WERI-Rb-1 (cell line): Measurements from ENCODE around the gene PRMT9.
A peak's percentile ranks its signal among the peaks of the same experiment; 100 is the strongest.

Source experiments
- DNase-seq: peaks from one replicate; pipeline ENCODE4 v3.0.0-alpha.2; 2020
- H3K27ac ChIP-seq: fragments of 250-450 bp; sonication (Bioruptor Pico); 2 replicates; pipeline ENCODE4 v1.5.1; 2020; ENCODE audit warnings: mild to moderate bottlenecking, moderate library complexity
- H3K27me3 ChIP-seq: fragments of 250-450 bp; sonication (Bioruptor Pico); 2 replicates; pipeline ENCODE4 v1.5.1; 2021; ENCODE audit warnings: mild to moderate bottlenecking, low read depth, moderate library complexity; ENCODE audit not compliant: insufficient read depth, severe bottlenecking
- H3K36me3 ChIP-seq: fragments of 250-450 bp; sonication (Bioruptor Pico); 2 replicates; pipeline ENCODE4 v1.5.1; 2020; ENCODE audit warnings: mild to moderate bottlenecking, moderate library complexity
- H3K4me3 ChIP-seq: 2 replicates; pipeline ENCODE4 v1.5.1; 2011; ENCODE audit warnings: low read depth, mild to moderate bottlenecking, control low read depth, low read length
- H3K9me3 ChIP-seq: fragments of 250-450 bp; sonication (Bioruptor Pico); 2 replicates; pipeline ENCODE4 v1.5.1; 2021; ENCODE audit warnings: mild to moderate bottlenecking, moderate library complexity; ENCODE audit not compliant: severe bottlenecking
- CTCF ChIP-seq: IDR thresholded peaks from 2 replicates; pipeline ENCODE4 v1.5.1; 2011; ENCODE audit warnings: low read depth, mild to moderate bottlenecking, control low read depth, inconsistent platforms, low read length

Gene PRMT9

GRCh38 chr4:147709999-147710398 lies 26.0 kb upstream of the PRMT9 start:
- no peak overlapping the region for H3K4me3 ChIP-seq
- DNase-seq = no peak

DNA sequence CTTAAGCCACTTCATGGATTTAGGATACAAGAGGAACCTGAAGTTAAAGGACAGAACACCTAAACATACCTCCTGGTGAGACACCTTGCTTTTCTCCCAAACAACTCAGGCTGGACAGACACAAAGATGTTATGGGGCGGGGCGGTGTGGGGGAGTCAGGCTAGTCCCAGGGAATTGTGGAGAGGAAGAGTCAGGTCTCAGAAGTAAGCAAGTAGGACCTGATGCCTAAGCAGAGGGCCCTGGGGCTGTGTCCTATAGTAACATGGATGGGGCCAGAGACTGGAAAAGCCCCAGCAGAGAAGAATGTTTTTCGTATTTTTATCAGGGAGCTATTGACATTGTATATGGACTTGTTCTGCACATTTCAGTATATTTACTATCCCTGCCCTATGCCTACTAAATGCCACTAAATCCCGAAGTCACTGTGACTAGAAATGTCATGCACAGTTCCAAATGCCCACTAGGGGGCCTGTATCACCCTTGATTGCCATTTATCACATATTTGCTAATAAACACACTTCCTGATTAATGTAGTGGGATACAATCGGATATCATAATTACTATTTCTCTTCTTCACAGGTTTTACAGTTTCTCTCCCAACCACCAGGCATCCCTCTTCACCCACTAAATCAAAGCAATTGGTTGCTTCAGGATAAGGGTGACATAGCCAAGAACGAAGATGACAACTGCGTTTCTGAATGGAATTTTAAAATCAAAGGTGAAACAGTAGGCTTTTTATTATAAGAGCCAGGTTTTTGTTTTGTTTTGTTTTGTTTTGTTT lies 24.1 kb upstream of the PRMT9 start:
- peak; percentile 68 for TF ChIP-seq CTCF
- H3K27me3 ChIP-seq = no peaks in the 10 kb centered on the region
- no peaks in the 10 kb centered on the region for H3K36me3 ChIP-seq
- no peaks in the 10 kb centered on the region for H3K9me3 ChIP-seq
- no peak overlapping the region for H3K4me3 ChIP-seq
- peak; percentile 63 for DNase-seq
- H3K27ac ChIP-seq = 0 out of 2 replicates have a peak overlapping the region, but pooled peaks have one; percentile 1

More at GRCh38 chr4:147709999-147710398, 26.0 kb upstream of the PRMT9 start:
- H3K9me3 ChIP-seq = no peaks in the 10 kb centered on the region
- no peaks in the 10 kb centered on the region for H3K27me3 ChIP-seq
- H3K36me3 ChIP-seq = no peaks in the 10 kb centered on the region
- TF ChIP-seq CTCF = no peak
- no peak overlapping the region for H3K27ac ChIP-seq

DNA sequence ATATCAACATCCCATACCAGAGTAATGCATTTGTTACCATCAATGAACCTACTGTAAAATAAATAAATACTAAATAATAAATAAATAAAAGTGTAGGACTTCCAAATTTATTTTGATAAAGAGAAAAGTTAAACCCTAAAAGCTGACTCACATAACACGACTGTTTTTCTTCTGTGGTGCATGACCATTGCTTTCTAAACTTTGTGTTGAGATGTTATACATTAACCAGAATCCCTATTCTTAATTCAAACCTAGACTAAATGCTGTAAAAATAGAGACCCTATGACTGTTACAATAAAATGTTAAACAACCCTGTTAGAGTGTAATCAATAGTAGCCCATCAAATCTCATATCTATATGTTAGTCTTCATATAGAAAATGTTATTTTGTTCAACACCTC lies 20.9 kb upstream of the PRMT9 start:
- H3K27me3 ChIP-seq = no peaks in the 10 kb centered on the region
- H3K4me3 ChIP-seq = no peak overlapping the region
- H3K27ac ChIP-seq = no peak overlapping the region
- H3K36me3 ChIP-seq = no peaks in the 10 kb centered on the region
- no peak for TF ChIP-seq CTCF
- peaks cover 5% of the 10 kb centered on the region for H3K9me3 ChIP-seq
- DNase-seq = no peak

DNA sequence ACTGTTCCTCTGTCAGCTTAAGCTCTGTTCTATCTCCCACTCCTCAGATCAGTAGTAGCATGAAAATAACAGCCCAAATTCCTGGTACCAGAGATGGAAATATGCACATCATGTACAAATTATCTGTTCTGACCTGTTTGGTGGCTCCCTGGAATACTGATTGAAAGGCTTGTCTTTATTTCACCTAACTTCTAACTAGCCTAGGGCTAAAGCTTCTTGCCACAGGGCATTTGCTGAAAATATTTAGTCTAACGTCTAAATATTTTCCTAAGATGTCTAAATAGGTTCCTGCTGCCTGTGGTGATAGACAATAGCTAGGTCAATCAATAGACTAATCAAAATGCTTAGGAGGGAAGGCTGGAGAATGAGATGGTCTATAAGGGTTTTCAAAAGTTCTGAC lies 12.9 kb upstream of the PRMT9 start:
- no peaks in the 10 kb centered on the region for H3K27me3 ChIP-seq
- no peaks in the 10 kb centered on the region for H3K36me3 ChIP-seq
- H3K4me3 ChIP-seq = no peak overlapping the region
- no peak for DNase-seq
- H3K27ac ChIP-seq = no peak overlapping the region
- H3K9me3 ChIP-seq = peaks cover 5% of the 10 kb centered on the region
- TF ChIP-seq CTCF = no peak

- H3K4me3 ChIP-seq = no peak overlapping the region
- DNase-seq = no peak
- no peaks in the 10 kb centered on the region for H3K36me3 ChIP-seq
- H3K27ac ChIP-seq = no peak overlapping the region
- TF ChIP-seq CTCF = no peak
- no peaks in the 10 kb centered on the region for H3K9me3 ChIP-seq
- H3K27me3 ChIP-seq = no peaks in the 10 kb centered on the region
These were observed 9.3 kb upstream of the PRMT9 start for GRCh38 chr4:147693218-147693617.

GRCh38 chr4:147691820-147692219 lies 7.9 kb upstream of the PRMT9 start:
- no peaks in the 10 kb centered on the region for H3K36me3 ChIP-seq
- no peaks in the 10 kb centered on the region for H3K27me3 ChIP-seq
- no peak for DNase-seq
- H3K4me3 ChIP-seq = no peak overlapping the region
- no peak overlapping the region for H3K27ac ChIP-seq
- H3K9me3 ChIP-seq = peaks cover 3% of the 10 kb centered on the region
- no peak for TF ChIP-seq CTCF
